Measurements from ENCODE around the gene RABGEF1.
"Not testable (repeated sequence)": the region's sequence is repeated elsewhere in the genome, so short reads cannot be mapped to it uniquely, and the experiment has no call there.

The RABGEF1 gene

GRCh38 chr7:66740302-66740979, at the start of gene RABGEF1:
RABGEF1 (plus strand) TSS chr7:66740733; CDS start chr7:66771900, 31,167 bp downstream.
- in situ Hi-C loops (cut with MboI; ENCODE audit: low pct_unique_long_range_greater_than_20kb, low sequenced_read_pairs): no loop called here

GRCh38 chr7:66693331-66693730, 47.2 kb upstream of the RABGEF1 start:
- in situ Hi-C loops (cut with MboI; ENCODE audit: low pct_unique_long_range_greater_than_20kb, low sequenced_read_pairs): no loop called here
- DNase-seq: no peak

More at GRCh38 chr7:66740302-66740979, at the start of gene RABGEF1:
- peak; percentile 95 for DNase-seq

GRCh38 chr7:66694286-66694685, 46.2 kb upstream of the RABGEF1 start:
- in situ Hi-C loops (cut with MboI; ENCODE audit: low pct_unique_long_range_greater_than_20kb, low sequenced_read_pairs): no loop called here
- DNase-seq: no peak

GRCh38 chr7:66695417-66695816, 45.1 kb upstream of the RABGEF1 start:
- in situ Hi-C loops (cut with MboI; ENCODE audit: low pct_unique_long_range_greater_than_20kb, low sequenced_read_pairs): not testable (repeated sequence)

GRCh38 chr7:66696134-66696533, 44.4 kb upstream of the RABGEF1 start:
- in situ Hi-C loops (cut with MboI; ENCODE audit: low pct_unique_long_range_greater_than_20kb, low sequenced_read_pairs); DNase-seq: not testable (repeated sequence)

More at GRCh38 chr7:66695417-66695816, 45.1 kb upstream of the RABGEF1 start:
- not testable (repeated sequence) for DNase-seq

- DNase-seq: peak; percentile 48
- in situ Hi-C loops (cut with MboI; ENCODE audit: low pct_unique_long_range_greater_than_20kb, low sequenced_read_pairs): no loop called here
These were observed 43.8 kb upstream of the RABGEF1 start for GRCh38 chr7:66696774-66697191.

GRCh38 chr7:66697449-66698438, 42.8 kb upstream of the RABGEF1 start:
- in situ Hi-C loops (cut with MboI; ENCODE audit: low pct_unique_long_range_greater_than_20kb, low sequenced_read_pairs): no loop called here

GRCh38 chr7:66698652-66699205, 41.8 kb upstream of the RABGEF1 start:
- DNase-seq: no peak
- in situ Hi-C loops (cut with MboI; ENCODE audit: low pct_unique_long_range_greater_than_20kb, low sequenced_read_pairs): no loop called here

More at GRCh38 chr7:66697449-66698438, 42.8 kb upstream of the RABGEF1 start:
- DNase-seq: no peak

GRCh38 chr7:66699998-66700397, 40.5 kb upstream of the RABGEF1 start:
- in situ Hi-C loops (cut with MboI; ENCODE audit: low pct_unique_long_range_greater_than_20kb, low sequenced_read_pairs): no loop called here
- no peak for DNase-seq

- no peak for DNase-seq
- in situ Hi-C loops (cut with MboI; ENCODE audit: low pct_unique_long_range_greater_than_20kb, low sequenced_read_pairs): no loop called here
These were observed 39.9 kb upstream of the RABGEF1 start for GRCh38 chr7:66700633-66701131.

- no peak for DNase-seq
- in situ Hi-C loops (cut with MboI; ENCODE audit: low pct_unique_long_range_greater_than_20kb, low sequenced_read_pairs): no loop called here
These were observed 32.7 kb upstream of the RABGEF1 start for GRCh38 chr7:66707825-66708224.

- in situ Hi-C loops (cut with MboI; ENCODE audit: low pct_unique_long_range_greater_than_20kb, low sequenced_read_pairs); DNase-seq: not testable (repeated sequence)
These were observed 29.8 kb upstream of the RABGEF1 start for GRCh38 chr7:66710752-66711151.

- in situ Hi-C loops (cut with MboI; ENCODE audit: low pct_unique_long_range_greater_than_20kb, low sequenced_read_pairs): no loop called here
- no peak for DNase-seq
These were observed 26.8 kb upstream of the RABGEF1 start for GRCh38 chr7:66713687-66714086.

- DNase-seq; in situ Hi-C loops (cut with MboI; ENCODE audit: low pct_unique_long_range_greater_than_20kb, low sequenced_read_pairs): not testable (repeated sequence)
These were observed 23.9 kb upstream of the RABGEF1 start for GRCh38 chr7:66716634-66717033.

GRCh38 chr7:66720561-66720960, 20.0 kb upstream of the RABGEF1 start:
- in situ Hi-C loops (cut with MboI; ENCODE audit: low pct_unique_long_range_greater_than_20kb, low sequenced_read_pairs): no loop called here
- DNase-seq: peak; percentile 26

- no peak for DNase-seq
- in situ Hi-C loops (cut with MboI; ENCODE audit: low pct_unique_long_range_greater_than_20kb, low sequenced_read_pairs): no loop called here
These were observed 14.7 kb upstream of the RABGEF1 start for GRCh38 chr7:66725843-66726242.

- no peak for DNase-seq
- in situ Hi-C loops (cut with MboI; ENCODE audit: low pct_unique_long_range_greater_than_20kb, low sequenced_read_pairs): no loop called here
These were observed 13.5 kb upstream of the RABGEF1 start for GRCh38 chr7:66727058-66727457.

- in situ Hi-C loops (cut with MboI; ENCODE audit: low pct_unique_long_range_greater_than_20kb, low sequenced_read_pairs): no loop called here
- DNase-seq: no peak
These were observed 12.0 kb upstream of the RABGEF1 start for GRCh38 chr7:66728571-66728970.

GRCh38 chr7:66729274-66729673, 11.3 kb upstream of the RABGEF1 start:
- no peak for DNase-seq
- in situ Hi-C loops (cut with MboI; ENCODE audit: low pct_unique_long_range_greater_than_20kb, low sequenced_read_pairs): no loop called here
